Stimulated activated CD8-positive, alpha-beta memory T cell treated with anti-CD3 and anti-CD28 coated beads, Interleukin-15, amount 100 ng/mL, for 1 hour (primary cell): ENCODE results near the gene ELF5.
A peak's percentile ranks its signal among the peaks of the same experiment; 100 is the strongest.

Experiments
- DNase-seq: peaks from one replicate; pipeline ENCODE4 v3.0.0-alpha.2; 2020; ENCODE audit warnings: low read depth

The ELF5 gene

GRCh38 chr11:34451053-34451452 is 62.5 kb downstream of the ELF5 start:
- DNase-seq, result no peak

- DNase-seq, result no peak
Observed at GRCh38 chr11:34449013-34449412, 64.6 kb downstream of the ELF5 start.

- no peak for DNase-seq
Observed at GRCh38 chr11:34448223-34448994, 65.2 kb downstream of the ELF5 start.

GRCh38 chr11:34447044-34447443 is 66.5 kb downstream of the ELF5 start:
- no peak for DNase-seq

- DNase-seq, result no peak
Observed at GRCh38 chr11:34446386-34446785, 67.2 kb downstream of the ELF5 start.

GRCh38 chr11:34445956-34446355 is 67.6 kb downstream of the ELF5 start:
- no peak for DNase-seq

- DNase-seq, result no peak
Observed at GRCh38 chr11:34444428-34444827, 69.2 kb downstream of the ELF5 start.

- DNase-seq, result no peak
Observed at GRCh38 chr11:34443136-34443535, 70.5 kb downstream of the ELF5 start.

GRCh38 chr11:34441814-34442213 is 71.8 kb downstream of the ELF5 start:
- DNase-seq, result no peak

GRCh38 chr11:34439610-34440198 is 73.9 kb downstream of the ELF5 start:
- DNase-seq, result no peak

GRCh38 chr11:34438529-34439507 is 74.8 kb downstream of the ELF5 start, which contains the start of gene CAT:
Gene CAT, plus strand, starts transcription at chr11:34438934. Its CDS starts 80 bp downstream, at chr11:34439014.
- peak; percentile 97 for DNase-seq

- DNase-seq, result no peak
Observed at GRCh38 chr11:34437224-34438125, 76.1 kb downstream of the ELF5 start.

- DNase-seq, result no peak
Observed at GRCh38 chr11:34433899-34434298, 79.7 kb downstream of the ELF5 start.

GRCh38 chr11:34432822-34433221 is 80.8 kb downstream of the ELF5 start:
- no peak for DNase-seq

GRCh38 chr11:34431979-34432378 is 81.6 kb downstream of the ELF5 start:
- no peak for DNase-seq
